GM19372 (cell line): Measurements from ENCODE around the gene LILRB4.
"Not testable (repeated sequence)": the region's sequence is repeated elsewhere in the genome, so short reads cannot be mapped to it uniquely, and the experiment has no call there.

Experiments used
- ATAC-seq: cut with Tn5 transposase; IDR thresholded peaks from one replicate; pipeline ENCODE4 v1.9.1; 2021; ENCODE audit warnings: mild to moderate bottlenecking, low read depth, moderate library complexity; ENCODE audit not compliant: unreplicated experiment

LILRB4 gene

GRCh38 chr19:54691582-54692297 is 29.0 kb downstream of the LILRB4 start:
- no peak for ATAC-seq

- no peak for ATAC-seq
These were observed 29.5 kb downstream of the LILRB4 start for GRCh38 chr19:54692298-54692615.

- no peak for ATAC-seq
These were observed 31.9 kb downstream of the LILRB4 start for GRCh38 chr19:54694648-54695047.

GRCh38 chr19:54696117-54696548 is 33.3 kb downstream of the LILRB4 start:
- ATAC-seq = no peak

GRCh38 chr19:54696766-54697165 is 34.0 kb downstream of the LILRB4 start:
- ATAC-seq = no peak

- ATAC-seq = not testable (repeated sequence)
These were observed 34.9 kb downstream of the LILRB4 start for GRCh38 chr19:54697716-54698115.

GRCh38 chr19:54704928-54705327 is 42.1 kb downstream of the LILRB4 start:
- no peak for ATAC-seq

GRCh38 chr19:54707962-54708361 is 45.2 kb downstream of the LILRB4 start:
- no peak for ATAC-seq

- ATAC-seq = no peak
These were observed 46.0 kb downstream of the LILRB4 start for GRCh38 chr19:54708781-54709180.

GRCh38 chr19:54709212-54709948 is 46.6 kb downstream of the LILRB4 start:
- ATAC-seq = no peak

GRCh38 chr19:54709956-54710355 is 47.2 kb downstream of the LILRB4 start:
- ATAC-seq = not testable (repeated sequence)
